ENCODE data around the gene CDK8. TPM values are rescaled to one million over a fixed set of nuclear protein-coding genes. Genes with fewer than 3 reads are reported as not detected.
"Not testable (repeated sequence)": the region's sequence is repeated elsewhere in the genome, so short reads cannot be mapped to it uniquely, and the experiment has no call there.

Gene CDK8
- total RNA-seq, 4 donors from 2014 or later, result 6.7 to 17.9 (median 15.4) TPM

DNA sequence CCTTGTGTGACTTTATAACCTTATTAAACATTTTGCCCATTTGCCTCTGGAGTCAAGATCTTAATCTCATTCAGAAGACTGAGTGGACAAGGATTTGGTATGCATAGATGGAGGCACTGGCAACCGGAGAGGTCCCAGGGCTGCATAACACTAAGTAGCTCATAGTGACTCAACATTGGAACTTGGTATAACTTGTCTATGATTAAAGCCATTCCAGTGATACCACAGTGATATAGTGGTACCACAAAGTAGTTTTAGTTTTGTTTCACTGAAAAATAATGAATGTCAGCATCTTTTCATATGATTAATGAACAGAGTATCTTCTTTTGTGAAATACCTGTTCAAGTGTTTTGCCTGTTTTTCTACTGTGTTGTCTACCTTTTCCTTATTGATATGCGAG lies 26.4 kb downstream of the CDK8 start:
- H3K36me3 ChIP-seq, result no peaks in the 10 kb centered on the region
- no peak overlapping the region for H3K27ac ChIP-seq
- H3K27me3 ChIP-seq, result no peaks in the 10 kb centered on the region
- no peaks in the 10 kb centered on the region for H3K9me3 ChIP-seq
- H3K4me3 ChIP-seq, result no peak overlapping the region
- DNase-seq, result no peak
- intact Hi-C loops (cut with DNase I; ENCODE audit: low total_unique reads), result no loop called here
- TF ChIP-seq CTCF (IDR thresholded peaks at IDR 0.05) (no peak), POLR2A (IDR thresholded peaks at IDR 0.05) (no peak)
- no peaks in the 10 kb centered on the region for H3K4me1 ChIP-seq

- H3K27ac ChIP-seq, result no peak overlapping the region
- no peak overlapping the region for H3K4me3 ChIP-seq
- H3K36me3 ChIP-seq, result no peaks in the 10 kb centered on the region
- TF ChIP-seq POLR2A (IDR thresholded peaks at IDR 0.05) (no peak), CTCF (IDR thresholded peaks at IDR 0.05) (no peak)
- intact Hi-C loops (cut with DNase I; ENCODE audit: low total_unique reads), result no loop called here
- no peaks in the 10 kb centered on the region for H3K4me1 ChIP-seq
- no peaks in the 10 kb centered on the region for H3K9me3 ChIP-seq
- no peak for DNase-seq
- H3K27me3 ChIP-seq, result no peaks in the 10 kb centered on the region
Measured at GRCh38 chr13:26280822-26281221, 26.9 kb downstream of the CDK8 start.

GRCh38 chr13:26285911-26286310 lies 32.0 kb downstream of the CDK8 start:
- H3K4me1 ChIP-seq; H3K9me3 ChIP-seq; DNase-seq; intact Hi-C loops (cut with DNase I; ENCODE audit: low total_unique reads); H3K27me3 ChIP-seq; H3K36me3 ChIP-seq; H3K27ac ChIP-seq; H3K4me3 ChIP-seq: not testable (repeated sequence)

GRCh38 chr13:26288838-26289237 lies 34.9 kb downstream of the CDK8 start:
- H3K27ac ChIP-seq; H3K4me3 ChIP-seq; H3K36me3 ChIP-seq; DNase-seq; H3K27me3 ChIP-seq; H3K4me1 ChIP-seq; intact Hi-C loops (cut with DNase I; ENCODE audit: low total_unique reads); H3K9me3 ChIP-seq: not testable (repeated sequence)

DNA sequence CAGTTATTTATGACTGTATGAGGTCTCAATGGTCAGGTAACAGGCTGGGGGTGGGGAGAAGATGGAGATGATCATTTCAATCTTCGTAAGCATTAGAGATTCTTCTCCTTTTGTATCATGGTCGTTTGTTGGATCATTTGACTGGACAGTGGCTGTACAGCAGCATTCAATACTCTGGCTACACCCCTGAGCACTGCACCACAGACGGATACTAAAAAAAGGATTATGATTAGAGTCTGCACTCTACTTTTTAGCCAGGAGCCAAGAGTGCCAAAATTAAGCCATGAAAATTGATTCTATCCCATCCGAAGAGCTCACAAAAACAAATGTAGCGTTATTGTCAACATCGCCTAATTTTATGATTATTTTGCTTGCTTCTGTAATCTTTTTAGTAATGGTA lies 41.9 kb downstream of the CDK8 start:
- no peak for DNase-seq
- no peaks in the 10 kb centered on the region for H3K27me3 ChIP-seq
- no peaks in the 10 kb centered on the region for H3K36me3 ChIP-seq
- no peaks in the 10 kb centered on the region for H3K4me1 ChIP-seq
- no peaks in the 10 kb centered on the region for H3K9me3 ChIP-seq
- H3K4me3 ChIP-seq, result no peak overlapping the region
- TF ChIP-seq CTCF (IDR thresholded peaks at IDR 0.05), result no peak
- TF ChIP-seq POLR2A (IDR thresholded peaks at IDR 0.05), result no peak
- H3K27ac ChIP-seq, result no peak overlapping the region
- intact Hi-C loops (cut with DNase I; ENCODE audit: low total_unique reads), result no loop called here

DNA sequence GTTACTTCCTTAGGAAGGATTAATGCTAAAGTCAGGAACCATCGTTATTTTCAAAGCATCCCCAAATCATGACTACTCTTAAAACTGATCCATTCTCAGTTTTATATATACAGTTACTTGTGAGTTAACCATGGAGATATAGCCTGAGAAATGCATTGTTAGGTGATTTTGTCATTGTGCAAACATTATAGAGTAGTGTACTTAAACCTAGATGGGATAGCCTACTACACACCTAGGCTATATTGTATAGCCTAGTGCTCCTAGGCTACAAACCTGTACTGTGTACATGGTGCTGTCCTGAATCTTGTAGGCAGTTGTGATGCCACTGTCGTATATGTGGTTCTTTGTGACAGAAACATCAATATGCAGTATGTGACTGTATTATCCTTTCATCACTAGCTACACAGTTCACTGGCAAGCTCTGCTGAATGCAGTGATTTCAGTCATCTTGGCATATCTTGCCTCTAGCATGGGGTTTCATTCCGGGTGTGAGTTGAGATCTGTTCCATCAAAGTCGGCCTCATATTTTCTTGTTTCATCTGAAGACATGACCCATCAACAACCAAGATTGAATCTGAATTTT lies 45.3 kb downstream of the CDK8 start:
- Histone ChIP-seq H3K36me3 (no peaks in the 10 kb centered on the region), H3K4me3 (no peak overlapping the region), H3K4me1 (no peaks in the 10 kb centered on the region), H3K27me3 (no peaks in the 10 kb centered on the region), H3K9me3 (no peaks in the 10 kb centered on the region), H3K27ac (no peak overlapping the region)
- no peak for DNase-seq
- intact Hi-C loops (cut with DNase I; ENCODE audit: low total_unique reads), result no loop called here
- no peak for TF ChIP-seq POLR2A (IDR thresholded peaks at IDR 0.05)
- no peak for TF ChIP-seq CTCF (IDR thresholded peaks at IDR 0.05)
